Measurements from ENCODE around the gene SIVA1. TPM values are rescaled to one million over a fixed set of nuclear protein-coding genes. Genes with fewer than 3 reads are reported as not detected.

The SIVA1 gene
- total and polyA plus RNA-seq, 4 donors = 67.4 to 115 (median 99.6) TPM

DNA sequence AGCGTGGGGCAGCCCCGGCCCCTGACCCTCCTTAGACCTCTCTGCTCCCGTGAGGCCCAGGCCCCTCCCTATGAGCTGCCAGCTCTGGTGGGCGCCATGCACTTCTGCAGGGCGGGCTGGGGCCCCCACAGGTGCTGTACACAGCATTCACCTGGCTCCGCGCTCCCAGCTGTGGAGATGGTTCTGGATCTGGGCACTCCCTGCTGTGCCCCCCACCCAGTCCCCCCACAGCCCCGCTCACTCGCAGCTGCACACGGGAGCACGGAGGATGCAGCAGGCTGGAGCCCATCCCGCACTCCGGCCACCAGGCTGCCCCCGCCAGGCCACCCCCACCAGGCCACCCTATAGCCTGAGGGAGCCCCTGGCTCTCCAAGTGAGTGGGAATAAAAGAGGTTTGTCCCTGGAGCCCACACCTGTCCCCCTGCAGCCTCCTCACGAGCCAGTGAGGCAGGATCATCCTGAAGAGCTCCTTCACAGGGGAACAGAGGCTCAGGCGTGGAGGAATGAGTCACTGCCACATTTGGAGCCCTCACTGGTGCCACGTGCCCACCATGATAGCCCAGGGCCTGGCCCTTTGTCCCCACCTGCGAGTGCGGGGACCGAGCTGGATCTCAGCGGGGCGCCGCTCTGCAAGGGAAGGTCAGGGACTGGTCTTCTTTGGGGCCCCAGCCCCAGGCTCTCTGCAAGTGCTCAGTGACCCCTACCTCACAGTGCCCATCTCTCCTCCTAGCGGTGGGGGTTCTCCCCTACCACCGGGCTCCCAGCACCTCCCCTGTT lies 27.0 kb upstream of the SIVA1 start:
- H3K27ac ChIP-seq (ENCODE audit: low read depth in 1 of 2, low read length in 2 of 2) = peak overlapping the region; percentile 93 to 97
- H3K9me3 ChIP-seq (ENCODE audit: control insufficient read depth in 4 of 4, low read length in 3 of 4) = no peaks in the 10 kb centered on the region
- 81% methylated on average over 25 of the region's 25 CpGs for WGBS
- no peak overlapping the region for H3K4me3 ChIP-seq (ENCODE audit: low read depth in 1 of 3, low read length in 3 of 3)
- H3K9ac ChIP-seq (ENCODE audit: low read depth in 1 of 2, low read length in 2 of 2) = peak overlapping the region in 1 of 2 donors; percentile 33
- TF ChIP-seq NR2F2 (IDR thresholded peaks at IDR 0.05) (no peak), TAF1 (conservative IDR thresholded peaks at IDR 0.05) (no peak), RAD21 (IDR thresholded peaks at IDR 0.05) (no peak), HNF4G (IDR thresholded peaks at IDR 0.05) (no peak), MAX (IDR thresholded peaks at IDR 0.05) (no peak), SP1 (IDR thresholded peaks at IDR 0.05) (no peak), RXRA (IDR thresholded peaks at IDR 0.05) (no peak)
- TF ChIP-seq, protein P1, sequence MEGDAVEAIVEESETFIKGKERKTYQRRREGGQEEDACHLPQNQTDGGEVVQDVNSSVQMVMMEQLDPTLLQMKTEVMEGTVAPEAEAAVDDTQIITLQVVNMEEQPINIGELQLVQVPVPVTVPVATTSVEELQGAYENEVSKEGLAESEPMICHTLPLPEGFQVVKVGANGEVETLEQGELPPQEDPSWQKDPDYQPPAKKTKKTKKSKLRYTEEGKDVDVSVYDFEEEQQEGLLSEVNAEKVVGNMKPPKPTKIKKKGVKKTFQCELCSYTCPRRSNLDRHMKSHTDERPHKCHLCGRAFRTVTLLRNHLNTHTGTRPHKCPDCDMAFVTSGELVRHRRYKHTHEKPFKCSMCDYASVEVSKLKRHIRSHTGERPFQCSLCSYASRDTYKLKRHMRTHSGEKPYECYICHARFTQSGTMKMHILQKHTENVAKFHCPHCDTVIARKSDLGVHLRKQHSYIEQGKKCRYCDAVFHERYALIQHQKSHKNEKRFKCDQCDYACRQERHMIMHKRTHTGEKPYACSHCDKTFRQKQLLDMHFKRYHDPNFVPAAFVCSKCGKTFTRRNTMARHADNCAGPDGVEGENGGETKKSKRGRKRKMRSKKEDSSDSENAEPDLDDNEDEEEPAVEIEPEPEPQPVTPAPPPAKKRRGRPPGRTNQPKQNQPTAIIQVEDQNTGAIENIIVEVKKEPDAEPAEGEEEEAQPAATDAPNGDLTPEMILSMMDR (IDR thresholded peaks at IDR 0.05; ENCODE audit: low read depth, low read length, missing input control) = no peak
- H3K4me1 ChIP-seq (ENCODE audit: control insufficient read depth in 4 of 4, insufficient read depth in 4 of 4, low read length in 3 of 4) = peaks cover 18 to 52% (median 35%) of the 10 kb centered on the region in 4 donors
- H3K36me3 ChIP-seq (ENCODE audit: control insufficient read depth in 4 of 4, insufficient read depth in 3 of 4, low read depth in 1 of 4, low read length in 3 of 4) = no peaks in the 10 kb centered on the region
- no peak for DNase-seq (ENCODE audit: low spot score)
- H3K27me3 ChIP-seq (ENCODE audit: control insufficient read depth in 4 of 4, insufficient read depth in 4 of 4, low read length in 3 of 4) = no peaks in the 10 kb centered on the region

DNA sequence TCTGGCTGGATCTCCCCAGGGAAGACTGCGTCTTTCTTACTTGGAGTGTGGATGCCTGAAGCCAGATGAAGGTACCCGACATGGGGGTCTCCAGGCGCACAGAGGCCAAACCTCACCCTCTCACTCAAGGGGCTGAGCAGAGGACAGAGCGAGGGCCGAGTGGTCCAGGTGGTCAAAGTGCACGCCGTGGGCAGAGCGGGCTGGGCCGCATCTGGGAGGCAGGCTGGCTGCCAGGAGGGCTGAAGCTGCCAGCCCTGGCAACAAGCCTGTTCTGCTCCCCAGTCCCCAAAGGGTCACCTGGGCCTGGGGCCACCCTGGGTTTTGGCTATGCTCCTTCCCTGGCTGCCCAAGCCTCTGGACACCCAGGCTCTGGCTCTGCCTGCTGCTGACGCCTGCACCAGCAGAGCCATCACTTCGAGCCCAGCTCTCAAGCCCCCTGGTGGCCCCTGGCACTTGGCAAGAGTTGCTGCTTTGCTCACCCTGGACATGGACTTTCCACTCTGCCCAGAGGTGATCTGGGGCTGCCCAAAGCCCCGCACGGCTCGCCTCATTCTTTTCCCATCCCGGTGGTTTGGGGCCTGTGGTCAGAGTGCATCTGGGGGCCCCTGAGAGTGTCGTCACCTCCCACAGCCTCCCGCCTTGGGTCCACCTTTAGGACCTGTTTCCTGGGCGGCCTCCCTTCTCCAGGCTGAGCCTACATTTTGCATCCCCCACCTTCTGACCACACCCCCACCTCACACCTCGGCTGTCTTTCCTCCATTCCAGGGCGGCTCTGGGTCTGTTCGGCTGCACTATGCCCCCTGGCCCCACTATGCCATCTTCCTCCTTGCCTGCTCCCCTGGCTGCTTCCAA lies 26.1 kb upstream of the SIVA1 start:
- Histone ChIP-seq H3K9ac (ENCODE audit: low read depth in 1 of 2, low read length in 2 of 2) (peak overlapping the region in 1 of 2 donors; percentile 18), H3K4me3 (ENCODE audit: low read depth in 1 of 3, low read length in 3 of 3) (no peak overlapping the region), H3K9me3 (ENCODE audit: control insufficient read depth in 4 of 4, low read length in 3 of 4) (no peaks in the 10 kb centered on the region), H3K36me3 (ENCODE audit: control insufficient read depth in 4 of 4, insufficient read depth in 3 of 4, low read depth in 1 of 4, low read length in 3 of 4) (no peaks in the 10 kb centered on the region), H3K4me1 (ENCODE audit: control insufficient read depth in 4 of 4, insufficient read depth in 4 of 4, low read length in 3 of 4) (peaks cover 20 to 55% (median 42%) of the 10 kb centered on the region in 4 donors), H3K27me3 (ENCODE audit: control insufficient read depth in 4 of 4, insufficient read depth in 4 of 4, low read length in 3 of 4) (no peaks in the 10 kb centered on the region), H3K27ac (ENCODE audit: low read depth in 1 of 2, low read length in 2 of 2) (peak overlapping the region; percentile 93 to 97)
- WGBS = 47% methylated on average over 21 of the region's 21 CpGs
- TF ChIP-seq, protein P1 (IDR thresholded peaks at IDR 0.05; ENCODE audit: low read depth, low read length, missing input control) = no peak
- TF ChIP-seq NR2F2 (IDR thresholded peaks at IDR 0.05) (peak; percentile 19), HNF4G (IDR thresholded peaks at IDR 0.05) (peak; percentile 50), RAD21 (IDR thresholded peaks at IDR 0.05) (peak in 1 of 2 donors; percentile 6), TAF1 (conservative IDR thresholded peaks at IDR 0.05) (no peak), FOXA1 (IDR thresholded peaks at IDR 0.05) (no peak), YY1 (IDR thresholded peaks at IDR 0.05) (no peak), JUND (IDR thresholded peaks at IDR 0.05) (peak in 1 of 2 donors; percentile 20), SP1 (IDR thresholded peaks at IDR 0.05) (peak; percentile 75), HNF4A (conservative IDR thresholded peaks at IDR 0.05) (peak; percentile 78 to 86), RXRA (IDR thresholded peaks at IDR 0.05) (peak; percentile 80 to 84)
- DNase-seq (ENCODE audit: low spot score) = no peak
